HG03103 (cell line): ENCODE data around the gene PLAC9.

Experiments
- ATAC-seq: cut with Tn5 transposase; IDR thresholded peaks from one replicate; pipeline ENCODE4 v1.9.1; 2021; ENCODE audit warnings: low read depth; ENCODE audit not compliant: unreplicated experiment

Gene PLAC9

GRCh38 chr10:80159166-80159873 is 26.8 kb downstream of the PLAC9 start:
- ATAC-seq = no peak

GRCh38 chr10:80160361-80161320 is 28.1 kb downstream of the PLAC9 start:
- ATAC-seq = no peak

GRCh38 chr10:80161321-80162083 is 29.0 kb downstream of the PLAC9 start:
- no peak for ATAC-seq

GRCh38 chr10:80163741-80164341 is 31.3 kb downstream of the PLAC9 start:
- no peak for ATAC-seq

GRCh38 chr10:80164596-80164995 is 32.1 kb downstream of the PLAC9 start:
- ATAC-seq = no peak

GRCh38 chr10:80165173-80165572 is 32.6 kb downstream of the PLAC9 start:
- no peak for ATAC-seq

- ATAC-seq = no peak
Observed at GRCh38 chr10:80166581-80167470, 34.3 kb downstream of the PLAC9 start.

GRCh38 chr10:80167471-80168161 is 35.1 kb downstream of the PLAC9 start:
- ATAC-seq = no peak

GRCh38 chr10:80168162-80168511 is 35.6 kb downstream of the PLAC9 start:
- no peak for ATAC-seq

GRCh38 chr10:80168679-80169380 is 36.3 kb downstream of the PLAC9 start:
- ATAC-seq = no peak

GRCh38 chr10:80170026-80170425 is 37.5 kb downstream of the PLAC9 start:
- no peak for ATAC-seq

- ATAC-seq = no peak
Observed at GRCh38 chr10:80170641-80171040, 38.1 kb downstream of the PLAC9 start.

GRCh38 chr10:80171248-80171660 is 38.7 kb downstream of the PLAC9 start:
- ATAC-seq = no peak

- ATAC-seq = no peak
Observed at GRCh38 chr10:80172896-80173295, 40.4 kb downstream of the PLAC9 start.

- no peak for ATAC-seq
Observed at GRCh38 chr10:80173466-80173865, 40.9 kb downstream of the PLAC9 start.

- no peak for ATAC-seq
Observed at GRCh38 chr10:80174641-80175395, 42.3 kb downstream of the PLAC9 start.

GRCh38 chr10:80176526-80176925 is 44.0 kb downstream of the PLAC9 start:
- no peak for ATAC-seq
